ENCODE measurements around the gene DSTN. TPM values are rescaled to one million over a fixed set of nuclear protein-coding genes. Genes with fewer than 3 reads are reported as not detected.

Gene DSTN
- total RNA-seq, 1 experiment from 2014 or later = 202 TPM

DNA sequence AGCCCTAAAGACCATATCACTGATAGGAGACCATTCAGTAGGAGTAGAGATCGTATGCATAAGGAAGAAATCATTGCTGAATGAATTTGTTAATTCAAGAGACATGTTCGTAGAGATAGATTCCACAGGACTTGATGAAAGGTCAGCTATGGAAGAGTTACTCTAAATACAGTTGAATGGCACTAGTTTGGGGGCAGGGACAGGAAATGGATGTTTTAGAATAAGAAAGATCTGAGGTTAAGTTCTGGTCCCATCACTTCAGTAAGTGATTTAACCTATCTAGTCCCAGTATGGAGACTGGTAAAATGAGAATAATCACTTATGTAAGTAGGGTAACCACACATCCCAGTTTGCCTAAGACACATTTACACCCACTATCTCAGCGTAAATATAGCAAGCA, 35.8 kb upstream of the DSTN start:
- H3K4me2 ChIP-seq (ENCODE audit: low read length) = no peak overlapping the region; the same call in 1 of the 2 replicates
- RAD21 ChIA-PET (ENCODE audit: low non-redundant PET in 1 of 2, low total read pairs in 2 of 2, uncharacterized antibody in 2 of 2, unreplicated experiment in 2 of 2) = no interaction called here
- no peak for TF ChIP-seq SRF (IDR thresholded peaks at IDR 0.05; ENCODE audit: low read depth)
- TF ChIP-seq RAD21 (IDR thresholded peaks at IDR 0.05; ENCODE audit: low read depth) = no peak
- TF ChIP-seq, protein P1, sequence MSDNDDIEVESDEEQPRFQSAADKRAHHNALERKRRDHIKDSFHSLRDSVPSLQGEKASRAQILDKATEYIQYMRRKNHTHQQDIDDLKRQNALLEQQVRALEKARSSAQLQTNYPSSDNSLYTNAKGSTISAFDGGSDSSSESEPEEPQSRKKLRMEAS (IDR thresholded peaks at IDR 0.05) = no peak
- TF ChIP-seq CBX3 (IDR thresholded peaks at IDR 0.05; ENCODE audit: low read depth) = no peak
- TF ChIP-seq EZH2phosphoT487 (IDR thresholded peaks at IDR 0.05; ENCODE audit: borderline replicate concordance) = no peak
- no peak for TF ChIP-seq SP1 (IDR thresholded peaks at IDR 0.05; ENCODE audit: low read depth)
- TF ChIP-seq YY1 (IDR thresholded peaks at IDR 0.05; ENCODE audit: extremely low read depth, insufficient replicate concordance, low read depth, low read length) = no peak
- TF ChIP-seq, protein P2, sequence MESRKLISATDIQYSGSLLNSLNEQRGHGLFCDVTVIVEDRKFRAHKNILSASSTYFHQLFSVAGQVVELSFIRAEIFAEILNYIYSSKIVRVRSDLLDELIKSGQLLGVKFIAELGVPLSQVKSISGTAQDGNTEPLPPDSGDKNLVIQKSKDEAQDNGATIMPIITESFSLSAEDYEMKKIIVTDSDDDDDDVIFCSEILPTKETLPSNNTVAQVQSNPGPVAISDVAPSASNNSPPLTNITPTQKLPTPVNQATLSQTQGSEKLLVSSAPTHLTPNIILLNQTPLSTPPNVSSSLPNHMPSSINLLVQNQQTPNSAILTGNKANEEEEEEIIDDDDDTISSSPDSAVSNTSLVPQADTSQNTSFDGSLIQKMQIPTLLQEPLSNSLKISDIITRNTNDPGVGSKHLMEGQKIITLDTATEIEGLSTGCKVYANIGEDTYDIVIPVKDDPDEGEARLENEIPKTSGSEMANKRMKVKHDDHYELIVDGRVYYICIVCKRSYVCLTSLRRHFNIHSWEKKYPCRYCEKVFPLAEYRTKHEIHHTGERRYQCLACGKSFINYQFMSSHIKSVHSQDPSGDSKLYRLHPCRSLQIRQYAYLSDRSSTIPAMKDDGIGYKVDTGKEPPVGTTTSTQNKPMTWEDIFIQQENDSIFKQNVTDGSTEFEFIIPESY (IDR thresholded peaks at IDR 0.05; ENCODE audit: extremely low read depth, insufficient replicate concordance, low read length) = no peak
- no peak for TF ChIP-seq SIN3A (IDR thresholded peaks at IDR 0.05; ENCODE audit: low read depth)
- TF ChIP-seq ZFX (IDR thresholded peaks at IDR 0.05) = no peak
- TF ChIP-seq, protein P3, sequence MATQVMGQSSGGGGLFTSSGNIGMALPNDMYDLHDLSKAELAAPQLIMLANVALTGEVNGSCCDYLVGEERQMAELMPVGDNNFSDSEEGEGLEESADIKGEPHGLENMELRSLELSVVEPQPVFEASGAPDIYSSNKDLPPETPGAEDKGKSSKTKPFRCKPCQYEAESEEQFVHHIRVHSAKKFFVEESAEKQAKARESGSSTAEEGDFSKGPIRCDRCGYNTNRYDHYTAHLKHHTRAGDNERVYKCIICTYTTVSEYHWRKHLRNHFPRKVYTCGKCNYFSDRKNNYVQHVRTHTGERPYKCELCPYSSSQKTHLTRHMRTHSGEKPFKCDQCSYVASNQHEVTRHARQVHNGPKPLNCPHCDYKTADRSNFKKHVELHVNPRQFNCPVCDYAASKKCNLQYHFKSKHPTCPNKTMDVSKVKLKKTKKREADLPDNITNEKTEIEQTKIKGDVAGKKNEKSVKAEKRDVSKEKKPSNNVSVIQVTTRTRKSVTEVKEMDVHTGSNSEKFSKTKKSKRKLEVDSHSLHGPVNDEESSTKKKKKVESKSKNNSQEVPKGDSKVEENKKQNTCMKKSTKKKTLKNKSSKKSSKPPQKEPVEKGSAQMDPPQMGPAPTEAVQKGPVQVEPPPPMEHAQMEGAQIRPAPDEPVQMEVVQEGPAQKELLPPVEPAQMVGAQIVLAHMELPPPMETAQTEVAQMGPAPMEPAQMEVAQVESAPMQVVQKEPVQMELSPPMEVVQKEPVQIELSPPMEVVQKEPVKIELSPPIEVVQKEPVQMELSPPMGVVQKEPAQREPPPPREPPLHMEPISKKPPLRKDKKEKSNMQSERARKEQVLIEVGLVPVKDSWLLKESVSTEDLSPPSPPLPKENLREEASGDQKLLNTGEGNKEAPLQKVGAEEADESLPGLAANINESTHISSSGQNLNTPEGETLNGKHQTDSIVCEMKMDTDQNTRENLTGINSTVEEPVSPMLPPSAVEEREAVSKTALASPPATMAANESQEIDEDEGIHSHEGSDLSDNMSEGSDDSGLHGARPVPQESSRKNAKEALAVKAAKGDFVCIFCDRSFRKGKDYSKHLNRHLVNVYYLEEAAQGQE (IDR thresholded peaks at IDR 0.05; ENCODE audit: low read depth) = no peak
- no peak for TF ChIP-seq POLR2AphosphoS5 (IDR thresholded peaks at IDR 0.05; ENCODE audit: low read depth, low read length)
- CTCF ChIA-PET = interaction anchor here (1.3 kb wide), 1 partner anchor 115 kb away, joined by 5 read pairs; no protein-coding TSS in a partner anchor
- H3K27me3 ChIP-seq (ENCODE audit: insufficient read depth, low read length) = no peaks in the 10 kb centered on the region
- ATAC-seq = no peak
- BruUV-seq (replicated peaks) = no TSS peak
- no peak for DNase-seq (ENCODE audit: low read depth, low spot score)
- H4K20me1 ChIP-seq (ENCODE audit: insufficient read depth) = no peaks in the 10 kb centered on the region
- H3K36me3 ChIP-seq (ENCODE audit: control insufficient read depth in 1 of 2, insufficient read depth in 2 of 2, low read length in 2 of 2) = no peaks in the 10 kb centered on the region
- intact Hi-C loops (cut with micrococcal nuclease) = loop anchor here (10.0 kb wide), 1 partner anchor 461 kb away; no protein-coding TSS in a partner anchor
- H2AFZ ChIP-seq (ENCODE audit: low read depth, low read length, poor library complexity, severe bottlenecking) = no peak overlapping the region
- H3K9me3 ChIP-seq (ENCODE audit: control insufficient read depth in 1 of 2, insufficient read depth in 1 of 2, low read depth in 1 of 2, low read length in 2 of 2) = no peaks in the 10 kb centered on the region
- peaks cover 36 to 52% of the 10 kb centered on the region in 2 experiments for H3K4me1 ChIP-seq (ENCODE audit: control insufficient read depth in 1 of 2, insufficient read depth in 2 of 2, low read length in 2 of 2)
- no peak overlapping the region for H3K9ac ChIP-seq (ENCODE audit: low read length)
- no peak overlapping the region for H3K27ac ChIP-seq (ENCODE audit: low read depth, low read length)
- no peaks in the 10 kb centered on the region for H3K9me2 ChIP-seq (ENCODE audit: insufficient read depth)
- POLR2A ChIA-PET = no interaction called here
- H3K4me3 ChIP-seq (replicated peaks in 1 of 2; ENCODE audit: low read depth in 1 of 2, low read length in 2 of 2) = no peak overlapping the region
- H3K79me2 ChIP-seq (ENCODE audit: insufficient read depth, low read length) = no peaks in the 10 kb centered on the region
